Suppressor macrophage treated with lipopolysaccharide for 4 hours (primary cell): Measurements from ENCODE around the gene ZNRD2.
"Not testable (repeated sequence)": the region's sequence is repeated elsewhere in the genome, so short reads cannot be mapped to it uniquely, and the experiment has no call there.

Experiments
- DNase-seq: peaks from one replicate; pipeline ENCODE4 v3.0.0-alpha.2; 2020

The ZNRD2 gene

DNA sequence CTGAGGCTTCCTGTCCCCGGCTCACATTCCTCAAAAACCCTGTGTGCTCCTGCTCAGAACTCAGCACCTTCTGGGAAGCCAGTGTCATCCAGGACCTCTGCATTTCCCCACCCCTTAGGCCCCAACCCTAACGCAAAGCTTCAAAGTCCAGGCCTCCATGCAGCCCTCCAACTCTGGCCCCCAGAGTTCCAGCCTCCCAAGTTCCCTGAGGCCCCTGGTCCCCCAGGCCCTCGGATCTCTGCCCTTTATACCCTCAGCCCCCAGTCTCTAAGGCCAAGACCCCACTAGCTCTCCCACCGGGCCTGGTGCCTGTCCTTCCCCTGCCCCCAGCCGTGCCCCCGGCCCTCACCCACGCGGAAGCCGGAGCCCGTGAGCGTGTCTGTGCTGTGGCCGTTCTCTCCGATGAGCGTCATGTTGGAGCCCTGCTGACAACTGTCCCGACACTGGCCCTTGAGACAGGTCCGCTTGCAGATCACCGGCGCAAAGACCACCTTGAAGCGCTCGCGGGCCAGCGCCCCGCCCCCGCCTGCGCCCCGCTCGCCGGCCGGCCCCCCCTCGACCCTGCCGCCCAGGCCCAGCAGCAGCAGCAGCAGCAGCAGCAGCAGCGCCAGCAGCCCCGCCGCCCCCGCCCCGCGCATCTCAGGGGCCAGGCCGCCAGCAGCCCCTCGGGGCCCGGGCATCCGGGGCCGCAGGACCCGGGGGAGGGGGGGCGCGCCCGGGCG is 12.8 kb upstream of the ZNRD2 start:
- no peak for DNase-seq

DNA sequence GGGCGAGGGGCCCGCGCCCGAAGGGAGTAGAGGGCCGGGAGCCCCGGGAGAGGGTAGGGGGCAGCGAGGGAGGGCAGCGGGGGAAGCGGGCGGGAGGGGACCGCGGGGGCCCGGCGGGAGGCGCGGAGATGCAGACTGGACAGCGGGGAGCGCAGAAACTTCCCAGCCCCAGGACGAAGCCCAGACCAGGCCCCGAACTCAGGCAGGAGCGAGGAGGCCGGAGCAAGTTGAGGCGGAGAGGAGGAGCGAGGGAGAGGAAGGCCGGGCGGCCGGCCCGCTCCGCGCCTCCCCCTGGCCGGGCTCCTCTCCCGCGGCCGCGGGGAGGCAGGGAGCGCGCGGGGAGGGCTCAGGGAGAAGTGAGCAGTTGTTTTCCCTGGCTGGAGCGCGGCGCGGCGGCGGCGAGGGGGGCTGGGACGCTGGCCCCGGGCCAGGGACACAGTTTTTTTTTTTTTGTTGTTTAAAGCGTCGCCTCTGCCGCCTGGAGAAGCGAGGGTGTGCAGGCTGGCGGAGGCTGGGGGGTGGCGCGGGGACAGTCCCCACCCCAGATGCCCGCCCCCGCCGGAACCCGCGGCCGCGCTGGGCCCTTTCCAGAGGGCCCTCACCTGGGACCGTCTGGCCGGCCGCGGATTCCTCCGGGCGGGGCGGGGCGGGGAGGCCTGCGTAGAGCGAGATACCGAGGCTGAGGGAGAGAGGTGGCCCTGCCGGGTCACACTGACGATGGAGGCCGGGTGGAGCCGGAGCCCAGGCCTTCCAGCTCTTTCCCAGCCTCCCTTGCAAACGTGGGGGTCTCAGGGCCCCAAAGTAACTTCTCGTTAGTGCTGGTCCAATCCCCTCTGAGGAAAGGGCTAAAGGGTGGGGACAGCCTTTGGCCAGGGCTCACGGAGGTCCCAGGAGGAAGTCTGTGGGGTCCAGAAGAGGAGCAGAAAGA is 12.0 kb upstream of the ZNRD2 start, which contains the start of gene LTBP3:
Gene LTBP3, minus strand, starts transcription at position 358 of the 928 bp plus-strand sequence. CDS start 400 bp downstream, outside the sequence.
- peak; percentile 69 for DNase-seq

GRCh38 chr11:65558930-65559509 is 11.3 kb upstream of the ZNRD2 start:
- no peak for DNase-seq

DNA sequence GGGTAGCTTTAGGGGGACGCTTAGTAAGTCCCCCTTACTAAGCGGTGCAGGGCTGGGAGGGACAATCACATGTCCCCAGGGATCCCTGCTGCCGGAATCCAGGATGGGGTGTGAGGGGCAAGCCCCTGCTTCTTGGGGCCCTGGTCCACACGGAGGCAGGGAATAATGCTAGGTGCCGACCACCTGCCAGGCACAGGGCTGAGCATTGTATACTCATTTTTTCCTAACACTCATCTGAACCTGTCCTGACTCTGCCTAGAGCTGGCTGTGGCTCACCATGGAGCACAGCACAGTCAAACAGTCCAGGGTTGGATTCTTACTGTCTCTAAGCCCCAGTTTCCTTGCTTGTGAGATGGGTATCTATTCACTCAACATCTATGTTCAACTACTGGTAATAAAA is 10.7 kb upstream of the ZNRD2 start:
- no peak for DNase-seq

DNA sequence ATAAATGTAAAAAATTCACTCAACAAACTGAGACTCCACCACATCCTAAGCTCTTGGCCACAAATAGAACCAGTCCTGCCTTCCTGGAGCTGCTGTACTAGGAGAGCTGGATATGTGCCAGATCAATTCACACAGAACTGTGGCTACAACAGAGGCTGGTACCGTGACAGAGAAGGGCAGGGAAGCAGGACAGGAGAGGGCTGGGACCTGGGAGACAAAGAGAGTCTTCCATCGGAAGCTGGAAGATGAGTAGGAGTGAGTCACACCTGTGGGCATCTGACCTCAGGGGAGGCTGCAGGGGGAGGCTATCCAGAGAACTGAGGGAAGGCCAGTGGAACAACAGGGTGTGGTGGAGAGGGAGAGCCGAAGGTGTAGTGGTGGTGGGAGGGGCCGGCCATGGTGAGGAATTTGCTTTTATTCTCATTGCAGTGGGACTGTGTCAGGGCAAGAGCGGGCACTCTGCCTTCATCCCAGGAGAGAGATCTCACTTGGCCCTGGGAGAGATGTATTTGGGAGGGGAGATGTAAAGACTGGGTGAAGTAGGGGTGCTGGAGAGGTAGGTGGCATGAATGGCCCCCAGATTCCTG is 10.2 kb upstream of the ZNRD2 start:
- no peak for DNase-seq

DNA sequence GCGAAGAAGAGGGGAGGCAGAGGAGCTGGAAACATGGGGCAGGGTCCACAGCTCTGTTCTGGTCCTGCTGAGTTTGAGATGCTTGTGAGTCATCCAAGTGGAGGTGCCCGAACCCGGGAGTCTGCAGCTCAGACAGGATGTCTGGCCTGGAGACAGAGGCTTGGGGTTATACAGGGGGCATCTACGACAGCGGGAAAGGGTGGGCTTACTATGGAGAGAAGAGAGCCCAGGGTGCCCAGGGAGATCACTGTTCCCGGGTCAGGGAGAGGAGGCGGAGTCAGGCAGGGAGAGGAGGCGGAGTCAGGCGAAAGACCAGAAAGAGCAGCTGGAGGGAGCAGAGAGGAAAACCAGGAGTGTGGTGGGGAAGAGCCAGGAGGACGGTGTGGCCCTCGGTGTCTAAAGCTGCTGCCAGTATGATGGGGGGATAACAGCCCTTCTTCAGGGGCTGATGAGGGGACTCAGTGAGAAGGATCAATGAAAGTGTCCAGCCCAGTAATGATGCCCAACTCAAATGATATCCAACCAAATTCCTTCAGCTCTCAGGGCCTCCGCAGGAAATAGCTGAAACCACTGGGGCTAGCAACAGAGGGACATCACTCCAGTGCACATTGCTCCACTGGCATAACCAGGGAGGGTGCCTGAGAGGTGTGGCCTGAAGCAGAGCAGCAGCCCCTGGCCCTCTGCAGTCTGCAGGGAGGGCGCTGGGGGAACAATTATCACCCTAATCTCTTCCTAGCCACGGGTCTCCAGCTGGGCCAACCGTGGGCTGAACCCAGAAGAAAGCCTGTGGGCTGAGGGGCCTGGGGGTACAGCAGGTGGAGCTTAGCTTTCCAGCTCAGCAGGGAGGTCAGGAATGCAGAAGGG is 9.5 kb upstream of the ZNRD2 start:
- no peak for DNase-seq

GRCh38 chr11:65562020-65562419 is 8.3 kb upstream of the ZNRD2 start:
- no peak for DNase-seq

DNA sequence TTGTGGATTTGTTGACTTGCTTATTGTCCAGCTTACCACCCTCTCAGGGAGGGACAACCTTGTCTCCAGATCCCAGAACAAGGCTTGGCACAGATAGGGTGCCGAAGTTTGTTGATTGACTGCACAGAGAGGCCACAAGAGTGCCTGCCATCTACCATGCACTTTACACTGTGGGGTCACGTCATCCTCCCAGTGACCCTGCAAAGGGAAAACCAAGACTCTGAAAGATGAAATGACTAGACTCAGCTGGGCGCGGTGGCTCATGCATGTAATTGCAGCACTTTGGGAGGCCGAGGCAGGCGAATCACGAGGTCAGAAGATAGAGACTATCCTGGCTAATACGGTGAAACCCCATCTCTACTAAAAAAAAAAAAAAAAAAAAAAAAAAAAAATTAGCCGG is 7.5 kb upstream of the ZNRD2 start:
- no peak for DNase-seq

DNA sequence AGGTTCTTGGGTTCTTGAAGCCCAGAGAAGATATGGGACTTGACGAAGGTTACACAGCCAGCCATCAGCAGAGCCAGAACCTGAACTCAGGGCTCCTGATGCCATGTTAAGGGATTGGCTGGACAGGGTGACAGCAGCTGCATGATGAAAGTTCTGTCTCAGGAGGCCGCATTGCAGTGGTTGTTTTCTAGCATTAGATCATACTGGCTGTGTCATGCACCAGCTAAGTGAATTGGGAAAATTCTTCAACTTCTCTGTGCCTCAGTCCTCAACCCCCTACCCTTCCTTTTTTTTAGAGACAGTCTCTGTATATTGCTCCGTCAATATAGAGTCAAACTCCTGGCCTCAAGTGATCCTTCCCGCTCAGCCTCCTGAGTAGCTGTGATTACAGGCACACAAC is 6.7 kb upstream of the ZNRD2 start:
- peak; percentile 35 for DNase-seq

DNA sequence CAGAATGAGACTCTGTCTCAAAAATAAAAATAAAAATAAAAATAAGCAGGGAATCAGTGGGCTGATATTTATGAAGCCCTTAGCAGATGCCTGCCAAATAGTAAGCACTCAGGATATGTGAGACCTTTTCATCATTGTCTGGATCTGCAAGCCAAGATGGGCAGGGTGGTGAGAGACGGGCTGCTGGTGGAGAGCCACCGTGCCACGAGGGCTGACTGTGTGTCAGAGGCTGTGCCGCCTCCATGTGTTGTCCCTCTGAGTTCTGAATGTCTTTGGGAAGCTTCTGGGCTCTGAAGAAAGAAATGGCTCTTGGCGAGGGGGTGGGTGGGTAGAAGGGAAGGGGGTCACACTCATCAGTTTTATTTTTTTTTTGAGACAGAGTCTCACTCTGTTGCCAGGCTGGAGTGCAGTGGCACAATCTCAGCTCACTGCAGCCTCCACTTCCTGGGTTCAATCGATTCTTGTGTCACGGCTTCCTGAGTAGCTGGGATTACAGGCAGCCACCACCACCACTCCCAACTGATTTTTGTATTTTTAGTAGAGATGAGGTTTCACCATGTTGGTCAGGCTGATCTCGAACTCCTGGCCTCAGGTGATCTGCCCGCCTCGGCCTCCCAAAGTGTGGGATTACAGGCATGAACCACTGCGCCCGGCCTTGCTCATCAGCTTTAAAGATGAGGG is 5.3 kb upstream of the ZNRD2 start:
- not testable (repeated sequence) for DNase-seq

DNA sequence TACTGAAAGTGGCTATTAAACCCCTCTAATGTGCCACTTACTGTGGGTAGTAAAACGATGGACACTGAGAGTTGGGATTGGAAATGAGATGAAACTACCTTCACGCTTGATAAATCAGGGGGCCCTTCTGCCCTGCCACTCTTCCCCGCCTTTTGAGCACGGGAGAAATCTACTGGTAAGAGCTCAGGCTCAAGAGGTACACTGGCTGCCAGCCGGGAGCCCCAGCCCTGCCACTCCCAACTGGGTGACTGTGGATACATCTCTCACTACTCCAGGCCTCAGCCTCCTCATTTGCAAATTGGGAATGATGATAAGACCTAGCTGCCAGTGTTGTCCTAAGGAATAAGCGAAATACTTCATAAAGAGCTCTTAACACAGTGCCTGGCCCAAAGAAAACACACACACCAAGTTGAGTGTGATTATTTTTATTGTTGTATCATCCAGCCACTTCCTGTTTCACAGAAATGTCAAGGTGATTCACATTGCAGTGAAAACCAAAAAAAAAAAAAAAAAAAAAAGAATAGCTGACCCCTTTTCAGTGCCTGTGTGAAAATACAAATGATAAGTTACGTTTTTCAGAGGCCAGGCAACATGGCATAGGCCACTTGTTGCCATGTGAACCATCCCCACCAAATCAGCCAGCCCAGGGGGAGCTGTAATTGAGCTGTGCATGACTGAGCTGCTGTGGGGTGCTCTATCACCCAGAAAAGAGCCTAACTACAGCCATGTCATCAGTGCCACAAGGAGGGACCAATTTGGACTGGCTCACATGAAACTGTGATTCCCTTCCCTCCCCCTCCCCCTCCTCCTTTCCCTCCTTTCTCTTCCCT is 4.4 kb upstream of the ZNRD2 start:
- no peak for DNase-seq

GRCh38 chr11:65569164-65569972 is 909 bp upstream of the ZNRD2 start:
- no peak for DNase-seq

DNA sequence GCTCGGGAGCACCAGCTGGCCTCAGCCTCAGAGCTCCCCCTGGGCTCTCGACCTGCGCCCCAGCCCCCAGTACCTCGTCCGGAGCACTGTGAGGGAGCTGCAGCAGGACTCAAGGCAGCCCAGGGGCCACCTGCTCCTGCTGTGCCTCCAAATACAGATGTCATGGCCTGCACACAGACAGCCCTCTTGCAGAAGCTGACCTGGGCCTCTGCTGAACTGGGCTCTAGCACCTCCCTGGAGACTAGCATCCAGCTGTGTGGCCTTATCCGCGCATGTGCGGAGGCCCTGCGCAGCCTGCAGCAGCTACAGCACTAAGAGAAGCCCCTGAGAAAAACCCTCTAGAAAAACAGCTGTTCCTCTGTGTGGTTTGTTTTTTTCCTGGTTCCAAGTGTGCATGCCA is 1.1 kb downstream of the ZNRD2 start:
- DNase-seq: no peak

DNA sequence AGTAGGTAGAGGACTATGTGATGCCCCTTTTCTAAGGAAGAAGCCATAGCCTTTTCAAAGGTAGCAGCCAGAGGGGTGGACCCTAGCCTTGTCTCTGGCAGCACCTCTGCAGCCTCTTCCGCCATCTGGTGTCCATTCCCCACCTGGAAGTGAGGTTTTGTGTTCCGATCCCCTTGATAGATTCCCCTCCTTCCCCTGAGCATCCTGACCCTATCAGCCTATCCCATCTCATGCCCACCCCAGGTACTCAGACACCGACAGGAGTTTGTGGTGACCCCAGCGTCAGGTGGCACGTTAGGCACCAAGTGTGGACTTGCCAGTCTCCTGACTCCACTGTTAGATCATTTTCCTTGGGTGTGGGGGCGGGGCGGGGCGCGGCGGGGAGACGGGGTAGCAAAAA is 1.7 kb downstream of the ZNRD2 start:
- DNase-seq: no peak

GRCh38 chr11:65572356-65573051 is 2.2 kb downstream of the ZNRD2 start, which contains the start of gene FAM89B:
TSS of gene FAM89B (plus strand) at chr11:65572538. CDS start at chr11:65572670, 132 bp downstream.
- peak; percentile 91 for DNase-seq

DNA sequence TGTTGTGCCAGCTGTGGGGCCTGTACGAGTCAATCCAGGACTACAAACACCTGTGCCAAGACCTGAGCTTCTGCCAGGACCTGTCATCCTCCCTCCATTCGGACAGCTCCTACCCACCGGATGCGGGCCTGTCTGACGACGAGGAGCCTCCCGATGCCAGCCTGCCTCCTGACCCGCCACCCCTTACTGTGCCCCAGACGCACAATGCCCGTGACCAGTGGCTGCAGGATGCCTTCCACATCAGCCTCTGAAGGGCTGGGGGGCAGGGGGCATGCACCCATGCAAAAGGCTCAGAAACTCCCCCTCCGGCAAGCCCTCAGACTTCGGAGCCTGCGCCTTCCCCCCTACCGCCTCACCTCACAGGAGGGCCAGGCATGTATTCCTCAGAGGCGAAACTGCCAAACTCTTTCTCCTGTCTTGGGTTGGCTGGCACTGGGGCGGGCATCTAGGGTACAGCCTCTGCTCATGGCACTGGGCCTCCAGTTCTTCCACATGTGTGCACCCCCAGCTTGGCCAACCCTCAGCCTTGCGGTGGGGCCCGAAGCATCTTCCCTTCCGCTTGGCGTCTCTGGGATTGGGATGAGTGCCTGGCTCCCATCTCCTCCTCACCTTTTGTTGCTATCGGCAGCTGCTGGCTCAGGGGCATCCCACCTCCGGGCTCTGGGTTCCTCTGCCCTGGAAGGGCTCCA is 3.3 kb downstream of the ZNRD2 start:
- DNase-seq: no peak

GRCh38 chr11:65574109-65574810 is 4.0 kb downstream of the ZNRD2 start:
- peak; percentile 99 for DNase-seq
